HG03460 (cell line): ENCODE results near the gene ATP8B1.
"Not testable (repeated sequence)": the region's sequence is repeated elsewhere in the genome, so short reads cannot be mapped to it uniquely, and the experiment has no call there.

Experiments
- ATAC-seq: cut with Tn5 transposase; IDR thresholded peaks from one replicate; pipeline ENCODE4 v1.9.1; 2021; ENCODE audit not compliant: unreplicated experiment

Gene ATP8B1

DNA sequence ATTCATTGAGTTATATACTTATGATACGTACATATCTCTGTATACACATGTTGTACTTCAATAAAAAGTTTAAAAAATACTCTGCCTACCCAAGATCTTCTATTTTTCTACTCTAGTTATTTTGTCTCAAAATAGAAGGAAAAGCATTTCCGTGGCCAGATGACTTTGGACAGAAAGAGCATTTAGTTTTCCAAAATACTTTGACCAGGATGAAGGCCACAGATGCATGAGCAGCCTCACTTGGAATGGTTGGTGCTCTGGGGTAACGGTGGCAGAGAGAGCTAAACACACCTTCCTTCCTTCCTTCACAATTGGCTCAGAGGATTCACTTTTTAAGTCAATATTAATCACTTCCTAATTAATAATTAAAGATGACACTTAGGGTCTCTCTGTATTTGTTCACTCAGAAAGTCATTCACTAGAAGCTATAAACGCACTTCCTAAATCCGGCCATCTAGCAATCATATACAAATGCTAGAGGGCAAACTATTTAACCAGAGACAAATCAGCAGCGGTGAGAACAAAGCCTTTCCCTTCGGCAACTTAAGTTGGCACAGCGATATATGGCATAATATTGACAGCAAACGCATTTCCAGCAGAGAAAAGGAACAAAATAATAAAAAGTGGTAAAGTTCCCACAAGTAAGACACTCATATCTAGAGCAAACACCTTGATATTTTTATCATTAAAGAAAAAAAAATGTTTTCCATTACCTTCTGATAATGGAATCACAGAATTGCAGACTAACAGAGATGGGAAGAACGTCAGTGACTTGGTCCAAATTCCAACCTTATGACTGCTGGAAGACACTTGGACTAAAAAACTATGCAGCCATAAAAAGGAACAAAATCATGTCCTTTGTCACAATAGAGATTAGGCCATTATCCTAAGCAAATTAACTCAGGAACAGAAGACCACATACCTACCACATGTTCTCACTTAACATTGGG, 125.6 kb downstream of the ATP8B1 start:
- no peak for ATAC-seq

DNA sequence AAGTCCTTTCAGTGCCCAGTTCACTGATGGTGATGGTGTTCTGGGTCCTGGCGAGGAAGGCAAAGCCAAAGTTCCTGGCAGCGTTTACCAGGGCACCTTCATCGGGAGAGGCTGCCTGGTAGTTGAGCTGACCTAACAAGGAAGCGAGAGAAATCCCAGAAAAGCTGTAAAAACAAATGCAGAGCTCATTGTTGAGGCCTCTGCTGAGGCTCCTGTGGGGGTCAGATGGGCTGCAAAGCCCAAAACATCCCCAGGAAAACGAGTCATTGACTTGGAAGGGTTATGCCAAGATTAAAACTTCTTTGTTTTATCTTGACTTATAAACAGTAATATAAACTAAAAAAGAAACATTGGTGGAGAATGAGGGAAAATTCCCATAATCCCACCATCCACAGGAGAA, 128.2 kb downstream of the ATP8B1 start:
- no peak for ATAC-seq

DNA sequence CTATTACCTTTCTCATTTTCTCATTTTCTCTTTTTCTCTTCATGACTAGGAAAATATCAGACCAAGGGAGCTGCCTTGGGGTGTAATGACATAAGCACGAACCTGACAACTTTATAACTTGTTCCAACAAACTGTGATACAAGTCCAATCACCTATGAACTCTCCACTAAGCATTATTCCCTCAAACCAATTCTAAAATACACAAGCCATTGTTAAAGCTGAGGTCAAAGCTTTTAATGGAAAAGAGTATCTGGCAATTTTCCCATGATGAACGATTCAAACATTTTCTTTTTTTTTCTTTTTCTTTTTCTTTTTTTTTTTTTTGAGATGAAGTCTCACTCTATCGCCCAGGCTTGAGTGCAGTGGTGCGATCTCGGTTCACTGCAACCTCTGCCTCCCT, 133.1 kb downstream of the ATP8B1 start:
- ATAC-seq, result no peak

DNA sequence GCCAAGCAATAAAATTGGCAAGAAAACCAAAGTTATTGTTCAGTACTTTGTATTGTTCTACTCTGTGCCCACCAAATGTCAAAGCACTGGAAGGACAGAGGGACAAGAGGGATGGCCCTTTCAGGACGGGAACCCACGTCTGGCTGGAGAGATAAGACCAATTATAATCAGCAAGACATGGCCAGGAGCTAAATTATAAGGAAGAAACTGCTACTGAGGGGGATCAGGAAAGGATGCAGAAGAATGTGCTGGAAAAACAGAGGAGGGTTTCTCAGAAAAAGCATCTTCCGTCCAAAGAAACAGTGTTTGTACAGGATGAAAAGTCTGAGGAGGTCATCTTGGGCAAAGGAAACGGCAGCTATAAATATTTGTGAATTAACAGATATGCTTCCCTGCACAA, 135.1 kb downstream of the ATP8B1 start:
- no peak for ATAC-seq

DNA sequence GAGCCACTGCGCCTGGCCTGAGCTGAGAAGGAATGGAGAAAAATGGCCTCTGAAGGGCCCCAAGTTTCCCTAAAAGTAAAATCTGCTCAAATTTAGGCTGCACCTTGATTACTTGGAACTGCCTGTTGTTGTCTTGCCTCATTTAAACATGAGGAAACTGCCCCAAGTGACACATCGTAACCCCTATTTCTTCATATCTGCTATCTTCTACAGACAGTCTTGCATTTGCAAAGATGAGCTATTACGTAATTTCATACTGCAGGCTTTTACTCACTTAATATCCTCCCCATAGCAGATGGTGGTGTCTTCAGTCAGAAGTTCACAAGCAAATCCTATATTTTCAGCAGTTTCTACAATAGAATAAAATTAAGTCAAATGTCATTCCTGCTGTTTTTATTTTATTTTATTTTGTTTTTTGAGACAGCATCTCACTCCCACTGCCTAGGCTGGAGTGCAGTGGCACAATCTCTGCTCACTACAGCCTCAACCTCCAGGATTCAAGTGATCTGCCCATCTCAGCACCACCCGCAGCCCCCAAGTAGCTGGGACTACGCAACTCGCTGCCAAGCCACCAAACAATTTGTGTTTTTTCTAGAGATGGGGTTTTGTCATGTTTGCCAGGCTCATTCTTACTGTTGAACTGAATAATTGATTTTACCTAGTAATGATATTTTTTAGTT, 136.2 kb downstream of the ATP8B1 start:
- no peak for ATAC-seq

DNA sequence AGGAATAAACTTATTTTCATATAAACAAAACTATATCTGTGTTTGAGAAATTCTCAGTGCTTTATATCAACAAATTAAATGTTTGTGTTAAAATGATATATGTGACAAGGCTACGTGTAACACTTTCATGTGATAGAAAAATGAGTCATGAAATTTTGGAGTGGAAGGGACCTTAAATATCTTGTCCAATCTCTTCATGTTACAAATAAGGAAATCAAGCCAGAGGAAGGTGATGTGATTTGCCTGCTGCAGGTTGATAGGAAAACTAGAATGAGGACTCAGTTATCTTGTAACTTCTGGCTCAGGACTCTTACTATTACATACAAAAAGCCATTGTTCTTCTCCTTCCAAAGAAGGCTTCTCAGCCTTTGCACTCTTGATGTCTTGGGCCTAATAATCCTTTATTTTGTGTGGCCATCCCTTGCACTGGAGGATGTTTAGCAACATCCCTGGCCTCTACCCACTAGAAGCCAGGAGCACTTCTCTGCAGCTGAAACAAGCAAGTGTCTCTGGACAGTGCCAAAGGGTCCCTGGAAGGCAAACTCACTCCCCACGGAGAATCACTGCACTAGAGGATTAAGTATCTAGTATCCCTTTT, 138.4 kb downstream of the ATP8B1 start:
- ATAC-seq, result no peak

DNA sequence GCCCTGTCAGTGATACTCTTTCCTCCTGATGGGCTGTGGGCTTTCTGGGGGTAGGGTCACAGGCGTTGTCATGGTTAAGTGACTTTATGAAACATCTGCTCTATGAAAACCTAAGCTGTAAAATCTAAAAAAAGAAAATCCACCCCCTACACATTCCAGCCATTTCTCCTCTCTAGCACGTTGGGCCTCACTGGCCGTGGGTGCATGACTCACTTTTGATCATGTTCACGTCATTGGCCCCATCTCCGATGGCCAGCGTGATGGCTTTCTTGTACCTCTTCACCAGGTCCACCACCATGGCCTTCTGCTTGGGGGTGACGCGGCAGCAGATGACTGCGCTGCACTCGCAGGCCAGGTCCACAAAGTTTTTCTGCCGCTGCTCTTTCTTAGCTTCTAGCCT, 142.2 kb downstream of the ATP8B1 start:
- ATAC-seq, result no peak

DNA sequence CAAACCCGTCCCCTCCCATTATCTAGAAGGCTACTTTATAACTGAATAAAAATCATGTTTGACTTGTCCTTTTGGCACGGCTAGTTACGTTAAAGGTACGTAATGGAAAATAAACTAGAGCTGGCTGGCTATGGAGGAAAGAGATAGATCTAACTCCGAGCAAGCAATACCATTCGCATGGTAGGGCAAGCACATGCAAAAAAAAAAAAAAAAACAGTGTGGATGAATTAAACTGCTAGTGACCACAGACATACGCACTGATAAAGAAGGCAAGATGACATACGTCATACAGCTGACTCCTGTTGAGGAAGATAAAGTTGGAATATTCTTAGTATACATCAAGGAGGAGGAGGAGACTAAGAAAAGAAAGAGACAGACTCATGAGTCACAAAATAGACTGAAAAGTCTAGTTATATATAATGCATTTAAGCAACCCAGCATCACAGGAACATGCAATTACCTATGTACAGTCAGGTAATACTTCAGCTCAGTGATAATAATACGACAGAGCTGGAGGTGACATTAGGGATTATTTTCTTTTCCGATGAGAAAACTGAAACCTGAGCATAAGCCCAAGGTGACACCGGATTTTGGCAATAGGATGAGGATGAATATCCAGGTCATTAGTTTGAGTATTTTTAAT, 143.5 kb downstream of the ATP8B1 start:
- no peak for ATAC-seq

DNA sequence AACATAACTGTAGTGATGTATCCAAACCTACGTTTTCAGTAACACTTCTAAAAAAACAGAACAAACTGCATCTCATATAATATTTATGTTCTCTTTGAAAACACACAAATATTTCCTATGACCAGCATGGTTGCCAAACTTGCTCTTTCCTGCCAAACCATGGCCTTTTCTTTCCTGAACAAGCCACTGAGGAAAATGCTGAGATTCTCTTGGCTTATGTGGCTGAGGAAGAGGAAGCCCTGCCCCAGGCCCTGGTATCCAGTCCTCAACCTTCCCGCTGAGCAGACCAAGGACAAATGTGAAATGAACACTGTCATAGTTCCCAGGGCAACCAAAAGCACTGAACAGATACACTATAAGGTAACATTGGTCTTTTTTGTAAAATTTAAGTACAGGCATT, 145.6 kb downstream of the ATP8B1 start:
- ATAC-seq, result no peak

DNA sequence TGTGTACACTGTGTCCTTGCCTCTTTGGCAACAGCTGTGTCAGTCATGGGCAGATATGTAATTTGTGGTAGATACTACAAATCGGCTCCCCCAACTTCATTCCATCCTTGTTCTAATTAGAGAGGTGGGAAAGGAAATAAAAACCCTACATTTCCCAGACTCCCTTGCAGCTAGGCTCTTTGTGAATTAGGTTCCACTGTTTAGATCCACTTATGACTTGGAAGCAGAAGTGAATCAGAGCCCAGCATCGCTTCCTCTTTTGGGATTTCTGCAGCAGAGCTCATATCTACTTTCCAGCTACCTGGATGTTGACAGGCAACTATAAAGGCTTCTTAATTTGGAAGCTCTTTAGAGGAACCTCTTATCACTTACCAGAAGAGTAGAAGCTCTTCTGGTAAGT, 147.4 kb downstream of the ATP8B1 start:
- no peak for ATAC-seq

DNA sequence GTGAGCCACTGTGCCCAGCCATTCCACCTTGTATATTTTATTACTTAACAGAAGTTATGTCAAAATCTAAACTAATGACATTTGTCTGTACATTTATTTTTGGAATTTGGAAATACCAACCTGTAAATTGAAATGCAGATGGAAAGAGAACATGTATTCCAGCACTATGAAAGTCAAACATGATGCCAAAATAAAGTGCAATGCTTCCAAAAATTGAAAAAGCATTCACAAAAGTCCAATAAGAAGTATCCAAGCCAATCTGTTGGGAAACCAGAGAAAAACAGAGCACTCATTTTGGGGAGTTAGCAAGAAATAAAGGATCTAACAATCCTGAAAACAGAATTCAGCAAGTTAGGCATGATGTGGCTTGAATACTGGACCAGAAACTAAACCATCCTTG, 151.2 kb downstream of the ATP8B1 start:
- no peak for ATAC-seq

DNA sequence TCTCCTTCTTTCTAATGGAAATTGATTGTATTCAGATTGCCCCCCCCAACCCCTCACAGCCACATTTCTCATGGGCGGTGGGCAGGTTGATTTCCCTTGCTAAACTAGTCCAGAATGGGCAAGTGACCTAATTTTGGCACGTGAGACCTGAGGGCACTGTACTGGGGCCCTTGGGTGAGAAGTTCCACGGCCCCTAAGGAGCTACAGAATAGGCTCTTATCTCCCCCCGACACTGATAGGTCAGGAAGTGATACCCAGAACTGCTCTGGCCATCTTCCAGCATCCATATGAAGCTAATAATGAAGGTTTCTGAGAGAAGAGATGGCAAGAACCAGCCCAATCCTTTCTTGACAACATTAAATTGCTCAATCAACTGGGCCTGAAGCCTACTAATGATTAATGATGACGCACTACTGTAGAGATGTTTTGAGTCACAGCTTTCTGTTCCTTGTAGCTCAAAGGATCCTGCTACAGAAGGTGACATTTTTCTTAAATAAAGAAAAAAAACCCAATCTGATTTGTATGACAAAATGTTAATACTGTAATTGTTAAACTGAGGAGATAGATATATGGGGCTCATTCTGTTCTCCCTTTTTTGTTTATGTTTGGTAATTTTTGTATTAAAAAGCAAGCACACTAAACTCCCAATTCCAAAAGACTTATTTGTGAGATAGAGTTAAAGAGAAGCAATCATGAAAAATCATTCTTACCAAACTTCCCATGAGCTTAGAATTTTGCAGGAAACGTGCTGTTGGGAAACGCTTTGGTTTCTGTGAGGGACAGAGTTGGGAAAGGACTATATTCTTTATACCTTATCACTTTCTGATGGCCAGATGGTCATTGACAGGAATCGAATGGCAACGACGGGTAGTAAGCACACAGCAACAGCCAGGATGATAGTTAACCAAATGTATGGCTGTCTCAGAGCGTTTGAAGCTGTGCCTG, 153.3 kb downstream of the ATP8B1 start:
- ATAC-seq, result peak; percentile 93

DNA sequence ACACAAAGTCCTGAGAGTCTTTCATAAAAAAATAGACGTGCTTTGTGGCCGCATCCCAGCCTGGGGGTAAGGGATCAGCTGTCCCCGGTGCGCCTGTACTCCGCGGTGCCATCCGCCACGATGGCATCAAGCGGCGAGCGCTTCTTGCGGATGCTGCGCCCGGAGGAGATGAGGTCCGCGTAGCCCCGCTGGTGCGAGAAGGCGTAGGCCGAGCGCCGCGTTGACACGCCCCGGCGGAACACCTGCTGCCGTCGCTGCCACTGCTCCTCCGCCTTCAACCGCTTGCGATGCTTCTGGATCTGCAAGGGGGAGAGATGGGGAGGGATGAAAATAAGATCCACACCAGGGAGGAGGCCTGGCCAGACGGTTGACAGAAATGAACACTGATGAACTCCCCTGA, 154.7 kb downstream of the ATP8B1 start:
- no peak for ATAC-seq

DNA sequence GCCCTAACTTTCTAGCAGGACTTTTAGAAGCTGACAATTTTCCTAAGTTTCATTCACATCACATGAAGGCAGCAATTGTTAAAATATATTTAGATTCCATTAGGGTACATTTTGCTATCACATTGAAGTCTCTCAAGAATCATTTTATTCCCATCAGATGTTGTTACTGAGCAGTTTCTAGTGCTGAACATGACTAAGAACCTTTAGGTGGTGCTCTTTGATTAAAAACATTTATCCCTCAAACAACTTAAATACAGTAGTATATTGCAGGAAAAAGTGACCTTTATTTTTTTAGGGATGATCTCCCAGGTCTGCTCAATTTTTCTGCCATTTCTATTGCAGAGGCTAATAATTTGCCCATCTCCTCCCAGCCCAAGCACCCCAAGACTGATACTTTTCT, 158.6 kb downstream of the ATP8B1 start:
- ATAC-seq, result no peak

DNA sequence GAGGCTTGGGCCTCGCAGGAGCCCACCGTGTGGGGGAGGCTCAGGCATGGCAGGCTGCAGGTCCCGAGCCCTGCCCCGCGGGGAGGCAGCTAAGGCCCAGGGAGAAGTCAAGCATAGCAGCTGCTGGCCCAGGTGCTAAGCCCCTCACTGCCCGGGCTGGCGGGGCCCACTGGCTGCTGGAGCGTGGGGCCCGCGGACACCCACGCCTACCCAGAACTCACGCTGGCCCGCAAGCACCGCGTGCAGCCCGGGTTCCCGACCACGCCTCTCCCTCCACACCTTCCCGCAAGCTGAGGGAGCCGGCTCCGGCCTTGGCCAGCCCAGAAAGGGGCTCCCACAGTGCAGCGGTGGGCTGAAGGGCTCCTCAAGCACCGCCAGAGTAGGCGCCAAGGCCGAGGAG, 159.4 kb downstream of the ATP8B1 start:
- ATAC-seq, result not testable (repeated sequence)

DNA sequence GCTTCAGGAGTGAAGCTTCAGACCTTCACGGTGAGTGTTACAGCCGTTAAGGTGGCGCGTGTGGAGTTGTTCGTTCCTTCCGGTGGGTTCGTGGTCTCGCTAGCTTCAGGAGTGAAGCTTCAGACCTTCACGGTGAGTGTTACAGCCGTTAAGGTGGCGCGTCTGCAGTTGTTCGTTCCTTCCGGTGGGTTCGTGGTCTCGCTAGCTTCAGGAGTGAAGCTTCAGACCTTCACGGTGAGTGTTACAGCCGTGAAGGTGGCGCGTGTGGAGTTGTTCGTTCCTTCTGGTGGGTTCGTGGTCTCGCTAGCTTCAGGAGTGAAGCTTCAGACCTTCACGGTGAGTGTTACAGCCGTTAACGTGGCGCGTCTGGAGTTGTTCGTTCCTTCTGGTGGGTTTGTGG, 160.7 kb downstream of the ATP8B1 start:
- not testable (repeated sequence) for ATAC-seq

DNA sequence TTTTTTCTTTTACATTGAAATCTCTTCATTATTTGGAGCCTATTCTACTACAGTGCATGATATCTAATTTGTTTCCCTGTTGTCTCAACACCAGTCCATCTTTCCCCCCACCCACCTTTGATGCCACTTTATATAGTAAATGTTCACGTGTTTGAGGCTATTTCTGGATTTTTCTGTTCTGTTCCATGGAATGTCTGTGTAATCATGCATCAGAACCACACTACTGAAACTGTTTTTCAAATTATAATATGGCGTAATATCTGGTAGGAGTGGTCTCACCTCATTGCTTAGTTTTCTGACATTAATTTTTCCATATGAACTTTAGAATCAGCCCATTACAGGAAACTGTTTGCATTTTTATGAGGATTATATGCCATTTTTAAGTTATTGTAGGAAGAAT, 162.4 kb downstream of the ATP8B1 start:
- ATAC-seq, result no peak

DNA sequence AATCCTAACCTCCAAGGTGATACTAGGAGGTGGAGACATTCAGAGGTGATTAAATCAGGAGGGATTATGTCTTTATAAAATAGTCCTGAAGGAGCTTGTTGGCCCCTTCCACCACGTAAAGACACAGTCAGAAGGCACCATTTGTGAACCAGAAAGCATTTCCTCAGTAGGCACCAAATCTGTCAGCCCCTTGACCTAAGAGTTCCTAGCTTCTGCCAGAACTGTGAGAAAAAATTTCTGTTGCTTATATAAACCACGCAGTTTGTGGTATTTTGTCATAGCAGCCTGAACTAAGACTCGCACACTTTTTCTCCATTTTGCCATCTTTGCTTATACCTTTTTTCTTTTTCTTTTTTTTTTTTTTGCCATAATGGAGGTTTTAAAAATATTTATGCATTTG, 162.9 kb downstream of the ATP8B1 start:
- ATAC-seq, result no peak

DNA sequence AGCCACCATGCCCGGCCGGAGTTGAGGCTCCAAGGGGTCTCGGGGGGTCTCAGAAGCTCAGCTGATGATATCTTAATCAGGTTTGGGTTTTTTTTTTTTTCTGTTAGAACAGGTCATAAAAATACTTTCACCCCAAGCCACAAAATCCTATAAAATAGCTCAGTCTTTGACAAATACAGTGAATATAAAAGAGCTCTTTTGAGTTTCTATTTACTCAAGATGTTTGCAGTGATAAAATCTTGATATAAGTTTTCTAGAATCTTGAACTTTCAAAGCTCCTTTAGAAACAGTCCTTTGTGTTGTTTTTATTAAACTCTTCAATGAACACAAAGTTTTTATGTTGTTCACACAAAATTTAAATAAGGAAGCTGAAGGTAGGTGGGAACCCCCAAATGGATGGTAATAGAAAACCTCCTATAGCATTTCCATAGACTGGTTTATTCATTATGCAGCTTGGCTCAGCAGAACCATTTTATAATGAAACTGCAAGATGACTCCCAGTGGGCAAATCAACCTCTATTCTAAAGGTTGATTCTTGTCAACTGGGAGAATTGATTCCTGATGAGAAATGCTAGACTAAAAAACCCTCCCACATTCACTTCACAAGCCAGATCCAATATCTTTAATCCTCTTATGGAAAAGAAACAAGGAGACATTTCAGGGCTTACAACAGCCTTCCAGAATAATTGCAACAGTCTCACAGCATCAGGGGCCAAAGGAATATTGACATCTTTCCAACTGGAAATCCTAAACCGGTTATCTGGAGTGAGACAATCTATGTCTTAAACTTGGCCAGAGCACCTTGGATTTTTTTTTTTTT, 167.9 kb downstream of the ATP8B1 start:
- ATAC-seq, result no peak

DNA sequence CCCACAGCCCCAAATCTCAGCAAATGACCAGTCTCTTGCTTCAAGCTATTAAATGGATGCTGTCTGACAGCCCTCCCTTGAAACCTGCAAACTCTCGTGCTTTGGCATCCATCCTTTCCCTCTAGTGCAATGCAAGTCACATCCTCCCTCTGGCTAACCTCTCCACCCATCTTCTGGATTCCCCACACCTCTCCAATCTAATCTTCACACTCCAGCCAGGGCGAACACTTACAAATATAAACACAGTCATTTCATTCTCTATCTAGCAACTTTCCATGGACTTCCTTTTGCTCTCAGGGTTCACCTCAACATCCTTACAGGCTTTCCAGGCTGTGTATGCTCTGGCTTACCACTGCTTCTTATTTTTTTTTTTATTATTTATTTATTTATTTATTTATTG, 171.4 kb downstream of the ATP8B1 start:
- no peak for ATAC-seq
